HepG2 (cell line): Measurements from ENCODE around the gene PDE3B. TPM values are rescaled to one million over a fixed set of nuclear protein-coding genes. Genes with fewer than 3 reads are reported as not detected.
A peak's percentile ranks its signal among the peaks of the same experiment; 100 is the strongest.

ENCODE experiments used
- ARHGAP35 ChIP-seq: sonication (generic); formaldehyde crosslinking; IDR thresholded peaks from 2 replicates; pipeline ENCODE4 v1.9.0; 2022; ENCODE audit warnings: mild to moderate bottlenecking, inconsistent platforms, moderate library complexity, missing genetic modification reagents, borderline replicate concordance
- CBX2 ChIP-seq, 2 experiments: fragments of 200-600 bp in 1 of 2; sonication (generic); formaldehyde crosslinking in 1 of 2; IDR thresholded peaks; 2 replicates each; pipeline versions ENCODE4 v1.7.0 to v1.8.1; 2018 to 2022; ENCODE audit warnings: low read depth in 2 of 2, low read length in 1 of 2, mild to moderate bottlenecking in 1 of 2, missing genetic modification reagents in 1 of 2
- ETV5 ChIP-seq: IDR thresholded peaks from 2 replicates; pipeline ENCODE4 v1.6.1; 2018; ENCODE audit warnings: missing biosample characterization, missing genetic modification reagents, inconsistent platforms, borderline replicate concordance
- EZH2 ChIP-seq: conservative IDR thresholded peaks from 2 replicates; pipeline ENCODE4 v1.6.1; 2012; ENCODE audit warnings: mild to moderate bottlenecking, low read depth, low read length, moderate library complexity
- IRX3 ChIP-seq: sonication (generic); formaldehyde crosslinking; IDR thresholded peaks from 2 replicates; pipeline ENCODE4 v1.8.1; 2023; ENCODE audit warnings: mild to moderate bottlenecking, low read depth, missing genetic modification reagents, borderline replicate concordance
- KLF15 ChIP-seq: sonication (generic); formaldehyde crosslinking; IDR thresholded peaks from 2 replicates; pipeline ENCODE4 v1.8.1; 2023; ENCODE audit warnings: borderline replicate concordance, mild to moderate bottlenecking, inconsistent platforms, missing genetic modification reagents, mixed read lengths
- PHF8 ChIP-seq: sonication (generic); formaldehyde crosslinking; IDR thresholded peaks from 2 replicates; pipeline ENCODE4 v1.5.0; 2020; ENCODE audit warnings: missing genetic modification reagents
- POGK ChIP-seq: sonication (generic); formaldehyde crosslinking; conservative IDR thresholded peaks from 2 replicates; pipeline ENCODE4 v1.8.0; 2022; ENCODE audit warnings: mild to moderate bottlenecking, moderate library complexity, missing genetic modification reagents
- RXRA ChIP-seq: sonication (generic); formaldehyde crosslinking; IDR thresholded peaks from 2 replicates; pipeline ENCODE4 v1.5.1; 2020; ENCODE audit warnings: missing genetic modification reagents
- RXRB ChIP-seq: IDR thresholded peaks from 2 replicates; pipeline ENCODE4 v1.6.1; 2016; ENCODE audit warnings: borderline replicate concordance, missing genetic modification reagents, missing compliant biosample characterization
- SMAD9 ChIP-seq: sonication (generic); formaldehyde crosslinking; IDR thresholded peaks from 2 replicates; pipeline ENCODE4 v1.5.1; 2020; ENCODE audit warnings: mild to moderate bottlenecking, missing genetic modification reagents
- SOX5 ChIP-seq: IDR thresholded peaks from 2 replicates; pipeline ENCODE4 v1.6.1; 2016; ENCODE audit warnings: borderline replicate concordance
- TFDP1 ChIP-seq: IDR thresholded peaks from 2 replicates; pipeline ENCODE4 v1.6.1; 2016; ENCODE audit warnings: missing compliant biosample characterization, missing genetic modification reagents, borderline replicate concordance
- ZFYVE20 ChIP-seq: sonication (generic); formaldehyde crosslinking; IDR thresholded peaks from 2 replicates; pipeline ENCODE4 v1.8.0; 2023; ENCODE audit warnings: low read depth, mild to moderate bottlenecking, moderate library complexity, missing genetic modification reagents, borderline replicate concordance
- ZNF264 ChIP-seq: sonication (generic); formaldehyde crosslinking; IDR thresholded peaks from 2 replicates; pipeline ENCODE4 v1.4.0; 2020; ENCODE audit warnings: missing genetic modification reagents
- ZNF451 ChIP-seq: sonication (generic); formaldehyde crosslinking; IDR thresholded peaks from 2 replicates; pipeline ENCODE4 v1.5.0; 2020; ENCODE audit warnings: mild to moderate bottlenecking, missing genetic modification reagents
- ZNF562 ChIP-seq: sonication (generic); formaldehyde crosslinking; IDR thresholded peaks from 2 replicates; pipeline ENCODE4 v1.8.0; 2022; ENCODE audit warnings: missing genetic modification reagents, borderline replicate concordance
- ZNF710 ChIP-seq: sonication (generic); formaldehyde crosslinking; IDR thresholded peaks from 2 replicates; pipeline ENCODE4 v1.5.0; 2020; ENCODE audit warnings: mild to moderate bottlenecking, missing genetic modification reagents, borderline replicate concordance
- ZNF746 ChIP-seq: sonication (generic); formaldehyde crosslinking; IDR thresholded peaks from 2 replicates; pipeline ENCODE4 v1.8.0; 2022; ENCODE audit warnings: mild to moderate bottlenecking, missing genetic modification reagents
- ZNF891 ChIP-seq: sonication (generic); formaldehyde crosslinking; IDR thresholded peaks from 2 replicates; pipeline ENCODE4 v1.5.0; 2020; ENCODE audit warnings: mild to moderate bottlenecking, missing genetic modification reagents
- ZSCAN25 ChIP-seq: sonication (generic); formaldehyde crosslinking; IDR thresholded peaks from 2 replicates; pipeline ENCODE4 v1.8.0; 2022; ENCODE audit warnings: mild to moderate bottlenecking, missing genetic modification reagents
- polyA plus RNA-seq, 8 experiments: library from polyadenylated mRNA; depleted of rRNA in 3 of 8; stranded (reverse) in 7 of 8; unstranded in 1 of 8; fragments of >200 nt; fragmentation: Illumina TruSeq in 4 of 8; extraction: Trizol in 4 of 8; gene quantifications; 2 replicates each; pipeline versions ENCODE4 v1.2.1 to v1.2.3, GENCODE V29; 2011 to 2016; ENCODE audit warnings: low read depth in 4 of 8, missing spikeins in 1 of 8, mixed read lengths in 1 of 8; ENCODE audit not compliant: insufficient read depth in 1 of 8
- total RNA-seq, 5 experiments: library from RNA; depleted of rRNA; stranded (reverse); fragments of >200 nt; fragmentation: Illumina TruSeq; extraction: Trizol; gene quantifications; 2 replicates each; pipeline ENCODE4 v1.2.3, GENCODE V29; 2016; ENCODE audit warnings: low read depth in 1 of 5
- TF ChIP-seq, protein P1 (sequence below): sonication (generic); formaldehyde crosslinking; IDR thresholded peaks from 2 replicates; pipeline ENCODE4 v1.4.0; 2020; ENCODE audit warnings: missing genetic modification reagents, borderline replicate concordance

The PDE3B gene
- total and polyA plus RNA-seq, 2 of the 13 experiments (the other 11 are each of a cell fraction or from before 2014, with no cell fraction given): 14.1 to 26.5 TPM

DNA sequence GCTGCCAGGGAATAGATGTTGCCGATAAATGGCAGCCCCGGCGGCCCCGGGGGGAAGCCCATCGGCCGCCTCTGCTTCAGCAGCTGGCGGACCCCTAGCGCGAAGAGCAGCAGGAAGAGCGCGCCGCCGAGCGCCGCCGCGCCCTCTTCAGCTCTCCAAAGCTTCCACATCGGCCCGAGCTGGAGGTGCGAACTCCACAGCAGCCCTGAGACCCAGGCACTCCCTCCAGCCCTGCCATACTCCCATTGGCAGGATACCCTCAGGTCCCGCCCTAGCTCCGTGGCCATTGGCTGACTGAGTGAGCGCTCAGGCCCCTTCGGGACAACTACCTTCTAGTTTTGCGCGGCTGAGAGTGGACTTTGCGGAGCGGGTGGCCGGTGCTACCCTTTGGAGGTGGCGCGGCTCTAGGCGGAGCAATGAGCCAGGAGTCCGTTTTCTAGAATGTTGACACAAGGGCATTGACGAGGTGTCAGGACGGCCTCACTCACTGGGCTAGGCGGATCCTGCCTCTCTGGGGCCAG, 248.5 kb downstream of the PDE3B start, which contains the start of gene CYP2R1 (continued):
- no peak for TF ChIP-seq CBX2 (IDR thresholded peaks at IDR 0.05; ENCODE audit: low read depth, low read length)
- no peak for TF ChIP-seq CBX2 (CRISPR knock-in tag; IDR thresholded peaks at IDR 0.05; ENCODE audit: low read depth)
- no peak for TF ChIP-seq IRX3 (CRISPR knock-in tag)
- no peak for TF ChIP-seq ZNF451 (CRISPR knock-in tag)
- TF ChIP-seq ZFYVE20 (CRISPR knock-in tag): no peak
- TF ChIP-seq, protein P1, sequence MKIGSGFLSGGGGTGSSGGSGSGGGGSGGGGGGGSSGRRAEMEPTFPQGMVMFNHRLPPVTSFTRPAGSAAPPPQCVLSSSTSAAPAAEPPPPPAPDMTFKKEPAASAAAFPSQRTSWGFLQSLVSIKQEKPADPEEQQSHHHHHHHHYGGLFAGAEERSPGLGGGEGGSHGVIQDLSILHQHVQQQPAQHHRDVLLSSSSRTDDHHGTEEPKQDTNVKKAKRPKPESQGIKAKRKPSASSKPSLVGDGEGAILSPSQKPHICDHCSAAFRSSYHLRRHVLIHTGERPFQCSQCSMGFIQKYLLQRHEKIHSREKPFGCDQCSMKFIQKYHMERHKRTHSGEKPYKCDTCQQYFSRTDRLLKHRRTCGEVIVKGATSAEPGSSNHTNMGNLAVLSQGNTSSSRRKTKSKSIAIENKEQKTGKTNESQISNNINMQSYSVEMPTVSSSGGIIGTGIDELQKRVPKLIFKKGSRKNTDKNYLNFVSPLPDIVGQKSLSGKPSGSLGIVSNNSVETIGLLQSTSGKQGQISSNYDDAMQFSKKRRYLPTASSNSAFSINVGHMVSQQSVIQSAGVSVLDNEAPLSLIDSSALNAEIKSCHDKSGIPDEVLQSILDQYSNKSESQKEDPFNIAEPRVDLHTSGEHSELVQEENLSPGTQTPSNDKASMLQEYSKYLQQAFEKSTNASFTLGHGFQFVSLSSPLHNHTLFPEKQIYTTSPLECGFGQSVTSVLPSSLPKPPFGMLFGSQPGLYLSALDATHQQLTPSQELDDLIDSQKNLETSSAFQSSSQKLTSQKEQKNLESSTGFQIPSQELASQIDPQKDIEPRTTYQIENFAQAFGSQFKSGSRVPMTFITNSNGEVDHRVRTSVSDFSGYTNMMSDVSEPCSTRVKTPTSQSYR: no peak
- peak; percentile 75; the same call in 1 of the 2 replicates for TF ChIP-seq TFDP1
- TF ChIP-seq SMAD9 (CRISPR knock-in tag): no peak; the same call in 1 of the 2 replicates
- TF ChIP-seq ZNF746: no peak
- TF ChIP-seq PHF8 (CRISPR knock-in tag): peak; percentile 52; the same call in 1 of the 2 replicates
- no peak for TF ChIP-seq EZH2
- no peak; the same call in 1 of the 2 replicates for TF ChIP-seq RXRB (CRISPR knock-in tag)
- no peak for TF ChIP-seq ZNF891
- TF ChIP-seq ZNF264: 0 out of 2 replicates have a peak, but pooled peaks have one; percentile 21
- TF ChIP-seq RXRA (CRISPR knock-in tag): no peak; the same call in 1 of the 2 replicates
- TF ChIP-seq ZNF710 (CRISPR knock-in tag): no peak
- TF ChIP-seq KLF15 (CRISPR knock-in tag): no peak
- TF ChIP-seq POGK (CRISPR knock-in tag): no peak
- TF ChIP-seq ZNF562 (CRISPR knock-in tag): no peak
- TF ChIP-seq ETV5: no peak
- TF ChIP-seq SOX5 (CRISPR knock-in tag): peak; percentile 33; the same call in 1 of the 2 replicates
- no peak for TF ChIP-seq ZSCAN25
- no peak for TF ChIP-seq ARHGAP35 (CRISPR knock-in tag)
